ENCODE measurements around the gene CHRNB4. TPM values are rescaled to one million over a fixed set of nuclear protein-coding genes. Genes with fewer than 3 reads are reported as not detected.

Gene CHRNB4
- total and polyA plus RNA-seq, 2 of the 8 experiments (the other 6 are each of a cell fraction or from before 2014, with no cell fraction given) = 2.4 to 4.5 TPM

DNA sequence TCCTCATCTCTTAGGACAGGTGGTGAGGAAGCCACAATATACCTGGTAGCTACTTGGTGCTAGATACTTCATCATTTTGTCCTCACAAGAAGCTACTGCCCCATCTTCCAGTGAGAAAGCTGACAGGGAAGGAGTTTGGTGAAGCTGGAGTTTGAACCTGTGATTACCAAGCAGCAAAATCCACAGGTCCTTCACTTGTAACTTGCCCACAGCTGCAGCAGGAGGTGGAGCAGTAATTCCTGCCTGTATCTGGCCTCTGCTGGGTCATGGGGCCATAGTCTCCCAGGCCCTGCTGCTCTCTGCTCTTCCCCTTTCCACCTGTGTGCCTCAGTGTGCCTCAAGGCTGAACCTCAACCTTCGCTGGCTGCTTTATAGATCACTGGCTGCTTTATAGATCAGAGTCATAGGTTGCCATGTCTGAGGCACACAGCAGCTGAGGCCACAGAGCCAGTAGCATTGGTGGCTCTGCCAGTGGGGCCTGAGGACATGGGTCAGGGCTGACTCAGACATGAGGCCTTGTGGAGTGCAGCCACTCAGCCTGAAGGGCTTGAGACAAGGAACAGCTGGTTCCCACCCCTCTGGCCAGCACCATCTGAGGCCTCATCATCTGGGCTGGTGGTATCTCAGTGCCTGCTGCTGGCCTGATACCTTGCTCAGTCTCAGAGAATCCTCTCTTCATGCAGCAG lies 11.1 kb upstream of the CHRNB4 start:
- no peaks in the 10 kb centered on the region for H3K27me3 ChIP-seq (replicated peaks in 1 of 4; ENCODE audit: control insufficient read depth in 3 of 4, extremely low read depth in 1 of 4, insufficient read depth in 3 of 4, low read length in 3 of 4)
- TF ChIP-seq EGR1 (IDR thresholded peaks at IDR 0.05; ENCODE audit: borderline replicate concordance, low read depth, low read length) (no peak), TAF1 (IDR thresholded peaks at IDR 0.05; ENCODE audit: low read depth, low read length) (no peak), SP1 (IDR thresholded peaks at IDR 0.05; ENCODE audit: low read depth, low read length) (no peak), PHF8 (conservative IDR thresholded peaks at IDR 0.05; ENCODE audit: low read depth, low read length) (no peak), POLR2A (IDR thresholded peaks at IDR 0.05; ENCODE audit: control extremely low read depth in 1 of 2, low read depth in 2 of 2, low read length in 2 of 2) (no peak), RBBP5 (IDR thresholded peaks at IDR 0.05; ENCODE audit: borderline replicate concordance, low read depth, low read length) (no peak), KDM1A (IDR thresholded peaks at IDR 0.05; ENCODE audit: borderline replicate concordance, low read length) (no peak), GABPA (IDR thresholded peaks at IDR 0.05; ENCODE audit: borderline replicate concordance, insufficient read depth, low read length) (no peak), SAP30 (IDR thresholded peaks at IDR 0.05; ENCODE audit: insufficient read depth, insufficient replicate concordance, low read length) (no peak), CBX5 (IDR thresholded peaks at IDR 0.05; ENCODE audit: low read depth, low read length) (no peak)
- TF ChIP-seq, protein P1, sequence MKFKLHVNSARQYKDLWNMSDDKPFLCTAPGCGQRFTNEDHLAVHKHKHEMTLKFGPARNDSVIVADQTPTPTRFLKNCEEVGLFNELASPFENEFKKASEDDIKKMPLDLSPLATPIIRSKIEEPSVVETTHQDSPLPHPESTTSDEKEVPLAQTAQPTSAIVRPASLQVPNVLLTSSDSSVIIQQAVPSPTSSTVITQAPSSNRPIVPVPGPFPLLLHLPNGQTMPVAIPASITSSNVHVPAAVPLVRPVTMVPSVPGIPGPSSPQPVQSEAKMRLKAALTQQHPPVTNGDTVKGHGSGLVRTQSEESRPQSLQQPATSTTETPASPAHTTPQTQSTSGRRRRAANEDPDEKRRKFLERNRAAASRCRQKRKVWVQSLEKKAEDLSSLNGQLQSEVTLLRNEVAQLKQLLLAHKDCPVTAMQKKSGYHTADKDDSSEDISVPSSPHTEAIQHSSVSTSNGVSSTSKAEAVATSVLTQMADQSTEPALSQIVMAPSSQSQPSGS (IDR thresholded peaks at IDR 0.05; ENCODE audit: low read length) = no peak

More for the DNA sequence above, 11.1 kb upstream of the CHRNB4 start:
- Histone ChIP-seq H2BK20ac (ENCODE audit: low read length) (no peak overlapping the region), H2BK15ac (ENCODE audit: low read length) (no peak overlapping the region), H4K8ac (ENCODE audit: extremely low read depth, insufficient read depth, low read length) (no peak overlapping the region), H3K14ac (ENCODE audit: insufficient read length) (no peak overlapping the region), H3K23ac (ENCODE audit: insufficient read length) (no peak overlapping the region), H2AK5ac (ENCODE audit: low read depth, low read length) (no peak overlapping the region), H3K56ac (replicated peaks; ENCODE audit: insufficient read length, low read depth, low read length) (no peak overlapping the region), H3K79me2 (ENCODE audit: control insufficient read depth in 1 of 2, insufficient read depth in 2 of 2, low read length in 2 of 2) (no peaks in the 10 kb centered on the region), H3K4me1 (replicated peaks in 1 of 4; ENCODE audit: control insufficient read depth in 3 of 4, insufficient read depth in 4 of 4, low read length in 3 of 4) (no peaks in the 10 kb centered on the region), H2BK5ac (ENCODE audit: low read depth, low read length) (no peak overlapping the region), H3K4ac (replicated peaks; ENCODE audit: insufficient read length, low read depth, low read length) (no peak overlapping the region), H4K91ac (replicated peaks; ENCODE audit: insufficient read length, low read length) (no peak overlapping the region), H3K79me1 (ENCODE audit: low read depth, low read length) (no peaks in the 10 kb centered on the region), H2BK120ac (replicated peaks; ENCODE audit: low read depth, low read length) (no peak overlapping the region), H3K4me2 (ENCODE audit: insufficient read depth in 1 of 2, low read depth in 2 of 2, low read length in 2 of 2) (no peak overlapping the region), H4K20me1 (replicated peaks in 1 of 2; ENCODE audit: control insufficient read depth in 1 of 2, insufficient read depth in 2 of 2, low read length in 2 of 2) (no peaks in the 10 kb centered on the region), H2AFZ (ENCODE audit: low read length) (no peak overlapping the region), H2BK12ac (ENCODE audit: low read depth, low read length) (no peak overlapping the region), H3K18ac (ENCODE audit: extremely low read depth, low read length) (no peak overlapping the region), H3K27ac (ENCODE audit: low read depth, low read length) (no peak overlapping the region), H3K9ac (replicated peaks in 1 of 4; ENCODE audit: extremely low read depth in 1 of 4, low read depth in 3 of 4, low read length in 3 of 4) (no peak overlapping the region), H3K9me3 (ENCODE audit: insufficient read depth in 2 of 2, low read depth in 1 of 2, low read length in 1 of 2) (no peaks in the 10 kb centered on the region), H3K4me3 (ENCODE audit: extremely low read depth in 1 of 4, insufficient read depth in 2 of 4, low read depth in 3 of 4, low read length in 4 of 4) (no peak overlapping the region), H4K5ac (ENCODE audit: insufficient read length, low read depth, low read length) (no peak overlapping the region), H3K36me3 (ENCODE audit: control insufficient read depth in 2 of 4, insufficient read depth in 4 of 4, low read length in 3 of 4) (no peaks in the 10 kb centered on the region), H3K23me2 (ENCODE audit: low read depth, low read length) (no peaks in the 10 kb centered on the region)
- DNase-seq (ENCODE audit: low read depth in 1 of 2, low spot score in 2 of 2) (no peak), FAIRE-seq (no peak)
- ChIA-PET POLR2A (ENCODE audit: partially characterized antibody) (no interaction called here), CTCF (ENCODE audit: partially characterized antibody) (interaction anchor here (0.6 to 5.6 kb wide), 8 partner anchors 12 to 99 kb away, joined by 3 to 44 read pairs (median 4); partner anchors contain the start of gene CHRNB4)
- WGBS, 2 experiments (ENCODE audit: extremely low coverage in 1 of 2, insufficient coverage in 1 of 2, insufficient read length in 1 of 2, insufficient replicate concordance in 2 of 2, low coverage in 1 of 2, low lambda C conversion rate in 2 of 2, missing lambda C conversion rate in 1 of 2) = 92% methylated on average over 1 of the region's 1 CpG; no CpG with 5 or more reads in 1 of the 2 experiments
